Measurements from ENCODE around the gene SPOCK2.

GRCh38 chr10:72030762-72031543 is 57.4 kb downstream of the SPOCK2 start:
- TF ChIP-seq USF2 (IDR thresholded peaks at IDR 0.05; ENCODE audit: low read depth, low read length) = no peak
- TF ChIP-seq CTCF (conservative IDR thresholded peaks at IDR 0.05; ENCODE audit: low read depth, low read length) = no peak
- TF ChIP-seq MAFK (IDR thresholded peaks at IDR 0.05; ENCODE audit: low read depth, low read length) = no peak
- TF ChIP-seq POLR2A (IDR thresholded peaks at IDR 0.05; ENCODE audit: low read depth, low read length) = no peak
- no peak for TF ChIP-seq RCOR1 (IDR thresholded peaks at IDR 0.05; ENCODE audit: insufficient replicate concordance, low read length)
- TF ChIP-seq MAZ (IDR thresholded peaks at IDR 0.05; ENCODE audit: borderline replicate concordance, low read depth, low read length) = no peak
